Posterior cingulate gyrus (tissue), 11 donors: ENCODE measurements around the gene FGGY.

Experiments
- DNase-seq, 10 donors: peaks; one replicate each; pipeline versions ENCODE4 v3.0.0 to v3.0.0-alpha.2; 2020 to 2021; ENCODE audit warnings: mixed read lengths in 3 of 10
- intact Hi-C: fragments of 100-400 bp; cut with DNase I; formaldehyde crosslinking; loops from one replicate; pipeline ENCODE4 v1.15.1; 2023

The FGGY gene

DNA sequence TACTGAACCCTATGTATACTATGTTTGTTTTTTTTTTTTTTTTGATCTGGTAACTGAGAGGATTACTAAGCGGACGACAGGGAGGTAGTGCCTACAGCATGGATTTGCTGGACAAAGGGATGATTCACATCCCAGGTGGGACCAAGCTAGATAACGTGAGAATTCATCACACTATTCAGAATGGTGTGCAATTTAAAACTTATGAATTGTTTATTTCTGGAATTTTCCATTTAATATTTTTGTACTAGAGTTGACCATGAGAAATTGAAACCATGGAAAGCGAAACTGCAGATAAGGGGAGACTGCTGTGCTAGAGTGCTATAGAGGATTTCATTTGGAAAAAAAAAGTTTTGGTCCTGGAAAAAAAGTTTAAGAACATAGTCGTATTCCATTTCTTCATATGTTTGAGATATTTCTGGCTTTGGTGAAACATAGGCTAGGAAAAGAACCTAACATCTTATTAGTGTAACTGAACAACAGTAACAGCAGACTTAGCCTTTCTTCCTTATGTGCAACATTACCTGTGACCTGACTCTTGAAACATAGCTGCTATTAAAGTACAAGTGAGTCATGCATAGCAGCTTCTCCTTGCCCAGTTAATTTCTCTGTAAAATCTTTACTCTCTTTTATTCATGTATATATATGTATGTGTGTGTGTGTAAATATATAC is 202.5 kb downstream of the FGGY start:
- intact Hi-C loops, result no loop called here
- no peak for DNase-seq

DNA sequence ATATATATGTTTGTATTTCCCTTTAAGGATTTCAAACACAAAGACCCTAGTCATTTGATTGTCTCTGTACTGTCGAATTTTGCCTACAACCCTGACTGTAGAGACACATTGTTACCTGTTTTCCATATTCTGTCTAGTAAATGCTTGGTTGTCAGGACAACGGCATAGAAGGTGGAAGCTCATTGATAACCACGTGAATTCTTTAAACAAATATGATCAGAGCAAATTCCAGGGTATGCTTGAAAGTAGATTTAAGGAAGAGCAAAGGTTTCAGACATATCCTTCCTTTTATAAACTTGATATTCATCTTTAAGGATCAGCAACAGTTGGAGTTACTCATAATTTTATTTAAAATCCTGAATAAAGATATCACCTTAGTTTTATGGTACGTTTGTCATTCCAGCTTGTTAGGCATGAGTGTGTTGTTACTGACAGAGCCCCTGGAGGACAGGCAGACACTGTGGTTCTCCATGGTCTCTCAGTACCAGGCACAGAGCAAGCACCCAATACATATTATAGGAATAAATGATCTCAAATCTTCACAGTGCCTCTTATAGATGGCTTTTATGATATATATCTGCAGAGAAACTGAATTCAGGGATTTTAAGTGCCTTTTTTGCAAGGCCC is 203.2 kb downstream of the FGGY start:
- intact Hi-C loops, result no loop called here
- DNase-seq, result no peak

DNA sequence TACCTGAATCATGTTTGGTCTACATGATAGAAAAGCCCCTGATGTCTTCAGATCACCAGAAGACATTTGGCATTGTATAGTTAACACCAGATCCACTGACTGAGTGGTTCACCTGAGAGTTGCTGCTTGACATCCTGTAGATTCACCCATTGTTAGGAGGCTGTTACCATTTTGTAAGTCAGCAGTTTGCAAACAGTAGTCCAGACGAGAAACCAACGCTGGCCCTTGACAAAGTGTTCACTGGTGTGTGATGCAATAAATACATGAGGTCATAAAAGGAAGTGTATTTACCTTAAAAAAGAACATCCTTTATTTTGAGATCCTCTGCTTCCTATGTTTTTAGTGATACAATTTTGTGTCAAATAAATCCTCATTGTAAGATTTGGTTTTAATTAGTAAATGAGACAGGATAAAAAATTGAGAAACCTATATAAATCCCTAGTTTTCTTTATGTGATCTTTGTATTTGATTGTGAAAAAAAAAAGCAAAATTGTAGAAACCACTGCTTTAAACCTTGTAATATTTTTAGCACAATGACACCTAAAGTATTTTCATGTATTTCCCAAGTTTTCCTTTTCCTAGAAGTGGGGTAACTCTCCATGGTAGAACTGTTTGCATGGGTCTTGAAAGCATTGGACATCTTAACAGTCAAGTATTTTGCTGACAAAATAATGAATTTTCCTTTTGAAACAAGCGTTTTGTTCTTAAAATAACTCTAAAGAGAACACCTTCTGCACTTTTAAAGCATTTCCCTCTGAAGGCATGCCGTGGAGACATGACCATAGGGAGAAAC is 204.3 kb downstream of the FGGY start:
- no peak for DNase-seq
- intact Hi-C loops, result no loop called here

DNA sequence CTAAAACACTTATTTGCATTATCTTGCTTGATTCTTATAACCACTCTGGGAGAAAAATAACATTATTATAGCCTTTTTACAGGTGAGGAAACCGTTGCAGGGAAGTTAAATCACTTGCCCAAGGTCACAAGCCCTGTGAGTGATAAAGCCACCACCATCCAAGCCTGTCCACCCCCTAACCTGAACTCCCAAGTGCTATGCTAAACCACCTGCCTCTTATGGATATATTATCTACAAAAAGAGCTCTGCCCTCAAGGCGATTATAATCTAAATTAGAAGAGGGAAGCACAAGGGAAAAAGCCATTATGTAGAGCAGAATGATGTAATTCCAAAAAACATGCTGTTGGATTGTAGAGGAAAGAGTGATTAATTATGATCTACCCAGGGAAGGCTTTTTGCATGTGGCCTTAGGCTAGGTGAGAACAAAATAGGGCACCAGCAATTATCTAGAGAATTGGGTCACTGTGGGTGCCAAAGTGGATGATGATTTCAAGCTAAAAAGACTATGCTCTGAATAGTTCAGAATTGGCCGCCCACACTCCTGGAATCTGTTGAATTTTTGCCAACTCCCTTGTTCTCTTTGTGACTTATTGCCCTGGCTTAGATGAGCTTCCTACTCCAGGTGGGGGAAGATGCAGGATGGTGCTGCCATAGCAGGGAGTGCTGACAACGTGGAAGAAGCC is 205.3 kb downstream of the FGGY start:
- no peak for DNase-seq
- intact Hi-C loops, result no loop called here

DNA sequence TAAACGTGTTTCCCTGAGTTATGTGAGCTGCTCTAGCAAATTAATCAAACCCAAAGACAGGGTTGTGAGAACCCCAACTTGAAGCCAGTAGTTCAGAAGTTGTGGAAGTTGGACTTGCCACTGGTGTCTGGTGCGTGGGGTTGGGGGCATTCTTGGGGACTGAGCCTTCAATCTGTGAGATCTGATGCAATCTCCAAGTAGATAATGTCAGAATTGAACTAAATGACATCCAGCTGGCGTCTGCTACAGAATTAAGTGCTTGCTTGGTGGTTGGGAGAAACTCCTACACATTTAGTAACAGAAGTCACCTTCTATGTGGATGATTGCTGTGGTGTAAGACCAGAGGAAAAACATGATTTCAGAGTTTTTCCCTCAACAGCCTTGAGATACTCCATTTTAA is 207.4 kb downstream of the FGGY start:
- intact Hi-C loops, result no loop called here
- DNase-seq, result no peak

DNA sequence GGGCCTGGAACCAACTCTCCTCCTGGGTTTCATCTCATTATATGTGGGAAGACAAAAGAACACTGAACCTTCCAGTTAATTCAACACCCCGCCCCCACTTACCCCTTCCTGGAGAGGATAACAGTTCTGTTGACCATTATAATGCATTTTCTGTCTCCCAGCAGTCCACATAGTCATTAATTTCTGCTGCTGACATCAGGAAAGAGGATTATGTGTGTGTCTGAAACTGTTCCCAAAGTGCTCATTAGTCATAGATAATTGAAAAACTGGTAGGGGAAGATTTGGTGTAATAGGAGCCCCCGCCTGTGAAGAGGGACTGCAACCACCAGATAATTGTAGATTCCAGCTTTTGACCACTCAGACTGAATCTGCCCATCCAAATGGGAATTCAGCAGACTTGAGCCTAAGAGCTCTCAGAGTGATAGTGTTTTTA is 208.7 kb downstream of the FGGY start:
- no peak for DNase-seq
- intact Hi-C loops, result no loop called here

DNA sequence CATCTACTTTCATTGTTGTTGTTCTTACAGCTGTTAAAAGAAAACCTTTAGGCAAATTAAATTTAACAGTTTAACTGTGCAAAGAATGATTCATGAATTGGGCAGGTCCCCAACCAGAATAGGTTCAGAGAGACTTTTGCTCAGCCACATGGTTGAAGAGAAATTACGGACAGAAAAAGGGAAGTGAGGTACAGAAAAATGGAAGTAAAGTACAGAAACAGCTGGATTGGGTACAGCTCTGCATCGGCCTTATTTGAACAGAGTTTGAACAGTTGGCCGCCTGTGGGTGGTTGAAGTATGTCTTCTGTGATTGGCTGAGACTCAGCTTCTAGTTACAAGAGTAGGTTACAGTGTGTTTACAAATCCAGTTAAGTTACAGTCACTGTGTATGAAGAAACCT is 210.1 kb downstream of the FGGY start:
- peak in 1 of 10 donors; percentile 71 for DNase-seq
- intact Hi-C loops, result no loop called here

DNA sequence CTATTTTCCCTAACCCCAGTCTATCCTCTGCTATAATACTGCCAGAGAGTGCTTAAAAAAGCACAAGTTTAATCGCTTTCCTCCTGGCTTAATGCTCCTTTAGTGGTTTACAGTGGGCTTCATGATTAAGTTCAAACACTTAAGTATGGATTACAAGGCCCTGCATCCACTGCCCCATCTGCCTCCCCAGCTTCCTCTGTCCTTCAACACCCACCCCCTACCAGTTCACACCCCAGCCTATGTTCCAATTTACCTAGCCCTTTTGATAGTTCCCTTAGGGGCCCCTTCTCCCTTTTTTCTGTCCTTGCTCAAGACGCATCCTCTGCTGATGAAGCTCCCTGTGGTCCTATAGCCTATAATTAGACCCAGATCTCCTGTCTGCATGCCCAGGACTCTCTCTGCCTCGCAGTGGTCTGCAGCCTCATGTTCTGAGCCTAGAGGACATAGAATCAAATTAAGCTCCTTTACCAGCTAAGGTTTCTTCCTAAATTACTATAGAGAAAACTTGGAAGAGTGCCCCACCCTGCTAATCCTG is 212.5 kb downstream of the FGGY start:
- intact Hi-C loops, result no loop called here
- DNase-seq, result no peak

DNA sequence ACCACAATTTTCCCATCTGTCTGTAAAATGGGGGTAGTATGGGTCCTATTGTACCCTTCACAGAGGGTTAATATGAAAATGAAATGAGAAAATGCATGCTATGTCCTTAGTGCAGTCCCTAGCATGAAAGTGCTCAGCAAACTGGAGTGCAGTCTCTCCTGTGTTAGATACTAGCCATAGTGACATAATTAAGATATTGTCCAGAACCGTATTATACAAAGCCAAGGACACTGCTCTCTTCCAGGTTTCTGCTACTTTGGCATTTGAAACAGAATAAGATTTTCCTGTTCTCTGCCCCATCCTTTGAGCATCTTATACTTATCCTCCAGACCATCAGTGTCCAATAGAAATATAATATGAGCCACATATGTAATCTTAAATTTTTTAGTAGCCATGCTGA is 213.4 kb downstream of the FGGY start:
- no peak for DNase-seq
- intact Hi-C loops, result no loop called here

DNA sequence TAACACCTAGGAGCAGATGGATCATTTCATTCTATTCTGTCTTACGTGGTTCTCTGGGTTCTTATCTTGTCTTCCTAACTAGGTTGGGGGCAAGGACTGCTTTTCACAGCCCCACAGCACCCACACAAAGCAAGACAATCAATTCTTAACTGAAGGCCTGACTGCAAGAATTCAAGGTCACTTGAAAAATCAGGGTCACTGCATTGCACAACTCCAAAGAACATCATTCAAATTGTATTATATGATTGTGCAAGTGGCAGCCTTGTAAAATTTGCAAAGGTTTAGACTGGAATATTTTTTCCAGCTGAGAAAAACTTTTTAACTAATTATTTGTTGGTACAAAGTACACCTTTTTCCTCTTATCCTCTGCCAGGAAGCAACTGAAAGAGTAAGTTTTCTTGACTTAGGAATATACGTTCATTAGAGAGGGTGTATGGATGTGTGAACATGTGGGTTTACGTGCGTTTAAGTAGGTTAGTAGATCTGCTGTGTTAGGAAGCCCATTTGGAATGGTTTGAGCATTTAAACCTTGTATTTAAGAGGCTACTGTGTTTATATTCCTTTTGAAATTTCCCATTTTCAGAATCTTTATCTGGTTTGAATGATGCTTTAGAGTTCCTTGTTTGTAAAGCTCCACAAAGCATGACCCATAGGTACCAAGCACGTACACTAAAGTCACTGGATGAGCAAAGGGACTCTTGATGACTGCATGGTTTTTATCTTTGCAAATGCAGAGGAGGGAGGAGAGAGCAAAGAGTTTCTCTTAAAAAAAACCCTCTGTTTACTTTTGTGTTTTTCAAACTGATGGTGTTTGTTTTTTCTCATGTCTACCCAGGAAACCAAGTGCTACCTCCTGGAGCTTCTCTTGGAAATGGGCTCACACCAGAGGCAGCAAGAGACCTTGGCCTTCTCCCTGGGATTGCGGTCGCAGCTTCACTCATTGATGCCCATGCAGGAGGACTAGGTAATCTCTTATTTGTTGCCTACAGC is 214.9 kb downstream of the FGGY start:
- DNase-seq, result no peak
- intact Hi-C loops, result no loop called here

DNA sequence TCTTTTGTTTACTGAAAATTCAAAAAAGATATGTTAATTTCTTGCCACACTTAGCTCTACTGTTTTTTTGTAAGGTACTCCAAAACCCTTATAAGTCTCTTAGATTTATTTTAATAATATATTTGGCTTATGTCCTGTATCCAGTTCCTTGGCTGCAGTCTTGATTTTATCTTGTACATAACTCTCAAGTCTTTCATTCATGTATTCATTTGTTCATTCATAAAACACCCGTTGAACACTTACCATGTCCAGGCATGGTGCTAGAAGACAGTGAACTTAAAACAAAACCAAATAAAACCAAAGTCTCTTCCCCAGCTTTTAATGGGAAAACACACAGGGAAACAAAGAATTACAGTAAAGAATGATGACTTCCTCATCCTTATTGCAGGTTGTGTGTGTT is 215.8 kb downstream of the FGGY start:
- DNase-seq, result no peak
- intact Hi-C loops, result no loop called here

DNA sequence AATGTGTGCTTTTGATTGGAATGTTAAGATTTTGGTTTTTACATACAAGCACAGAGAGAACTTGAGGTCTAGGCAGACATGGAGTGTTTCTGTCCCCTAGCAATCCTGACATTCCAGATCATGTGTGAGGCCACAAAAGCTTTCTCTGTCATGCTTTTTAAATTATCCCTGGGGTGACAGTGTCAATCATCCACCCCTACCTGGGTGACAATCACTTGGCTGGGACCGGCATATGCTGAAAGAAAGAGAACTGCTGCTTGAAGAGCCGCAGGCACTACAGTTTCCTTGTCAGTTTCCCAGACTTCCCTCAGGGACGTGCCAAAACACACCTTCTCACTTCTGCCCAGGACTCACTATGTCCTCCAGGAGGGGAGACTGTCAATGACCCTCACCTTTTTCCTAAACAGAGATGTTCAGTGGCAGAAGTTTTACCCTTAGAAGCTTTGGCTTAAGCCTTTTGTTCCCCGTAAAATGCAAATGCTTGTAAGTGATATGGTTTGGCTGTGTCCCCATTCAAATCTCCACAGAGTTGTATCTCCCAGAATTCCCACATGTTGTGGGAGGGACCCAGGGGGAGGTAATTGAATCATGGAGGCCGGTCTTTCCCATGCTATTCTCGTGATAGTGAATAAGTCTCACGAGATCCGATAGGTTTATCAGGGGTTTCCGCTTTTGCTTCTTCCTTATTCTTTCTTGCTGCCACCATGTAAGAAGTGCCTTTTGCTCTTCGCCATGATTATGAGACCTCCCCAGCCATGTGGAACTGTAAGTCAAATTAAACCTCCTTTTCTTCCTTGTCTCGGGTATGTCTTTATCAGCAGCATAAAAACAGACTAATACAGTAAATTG is 217.4 kb downstream of the FGGY start:
- intact Hi-C loops, result no loop called here
- no peak for DNase-seq

DNA sequence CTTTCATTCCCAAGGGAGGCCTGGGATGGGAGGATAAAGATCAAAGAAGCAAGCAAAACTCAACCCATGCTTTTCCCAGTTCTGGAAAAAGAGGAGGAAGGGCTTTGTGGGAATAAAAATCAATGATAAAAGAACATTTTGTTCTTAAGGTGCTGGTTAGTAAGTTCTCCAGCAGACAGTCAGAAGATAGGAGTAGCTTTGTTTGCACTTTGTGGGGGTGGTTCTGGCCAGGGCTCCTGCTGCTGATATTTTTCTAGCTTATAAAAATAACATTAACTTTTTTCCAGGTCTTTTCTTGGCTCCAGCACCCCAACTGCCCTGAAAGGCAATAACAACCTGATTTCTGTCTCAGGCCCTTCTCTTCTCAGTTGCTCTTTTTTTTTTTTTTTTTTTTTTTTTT is 220.0 kb downstream of the FGGY start:
- intact Hi-C loops, result no loop called here
- DNase-seq, result peak in 1 of 10 donors; percentile 24

DNA sequence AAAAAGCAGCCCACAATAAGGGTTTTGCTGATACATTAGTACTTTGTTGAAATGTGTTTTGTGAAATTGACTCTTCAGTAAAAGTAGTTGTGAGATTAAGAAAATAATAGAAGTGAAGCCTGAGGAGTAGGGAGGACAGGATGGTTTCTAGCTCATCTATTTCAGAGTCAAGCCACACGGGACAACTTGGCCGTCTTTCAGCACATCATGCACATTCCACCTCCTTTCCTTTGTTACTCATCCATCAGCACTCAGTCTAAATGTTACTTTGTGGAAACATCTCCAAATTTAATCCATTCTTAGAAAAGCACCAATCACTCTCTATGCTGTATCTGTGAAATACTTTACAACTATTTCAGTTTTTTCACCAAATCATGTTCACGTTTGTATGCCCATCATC is 223.3 kb downstream of the FGGY start:
- intact Hi-C loops, result no loop called here
- peak in 1 of 10 donors; percentile 47 for DNase-seq

DNA sequence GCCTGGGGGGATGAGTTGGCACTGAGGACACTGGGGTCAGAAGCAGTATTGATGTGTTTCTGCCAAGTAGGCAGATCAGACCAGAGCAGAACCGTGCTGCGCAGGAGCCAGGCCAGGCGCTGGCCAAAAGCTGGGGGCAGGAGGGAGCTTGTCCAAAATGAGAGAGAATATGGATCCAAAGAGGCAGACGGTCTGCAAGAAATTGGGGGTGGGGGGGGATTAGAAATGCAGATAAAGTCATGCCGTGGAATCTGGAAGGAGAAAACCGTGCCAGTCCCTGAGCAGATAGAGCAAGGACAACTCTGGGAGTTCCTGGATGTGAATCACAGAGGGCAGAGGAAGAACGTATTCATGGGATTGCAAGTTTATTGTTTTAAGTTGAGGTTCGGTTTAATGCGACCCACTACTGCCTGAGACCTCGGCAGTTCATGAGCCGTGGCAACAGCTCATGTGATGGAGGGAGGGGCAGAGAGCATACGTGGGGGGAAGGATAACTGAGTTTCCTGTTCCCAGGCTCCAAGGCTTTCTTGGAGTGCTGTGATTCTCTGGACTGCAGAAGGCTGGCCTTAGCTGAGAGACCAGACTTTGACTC is 224.0 kb downstream of the FGGY start:
- intact Hi-C loops, result no loop called here
- peak in 1 of 10 donors; percentile 80 for DNase-seq

DNA sequence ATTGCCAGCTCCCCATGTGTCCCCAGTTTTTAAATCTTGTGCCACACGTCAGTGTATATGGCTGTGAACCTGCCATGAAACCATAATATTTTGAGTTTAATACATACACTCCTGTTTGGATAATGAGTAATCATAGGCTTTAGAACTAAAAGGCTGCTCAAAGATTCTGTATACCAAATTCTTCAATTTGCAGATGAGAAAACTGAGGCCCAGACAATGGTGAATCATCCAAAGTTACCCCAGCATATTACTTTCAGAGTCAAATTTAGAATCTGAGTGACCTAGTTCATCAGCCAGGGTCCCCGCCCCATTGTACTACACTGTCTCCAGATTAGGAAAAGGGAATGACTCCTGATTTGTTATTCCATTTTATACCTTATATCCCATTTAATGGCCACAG is 224.6 kb downstream of the FGGY start:
- intact Hi-C loops, result no loop called here
- no peak for DNase-seq

DNA sequence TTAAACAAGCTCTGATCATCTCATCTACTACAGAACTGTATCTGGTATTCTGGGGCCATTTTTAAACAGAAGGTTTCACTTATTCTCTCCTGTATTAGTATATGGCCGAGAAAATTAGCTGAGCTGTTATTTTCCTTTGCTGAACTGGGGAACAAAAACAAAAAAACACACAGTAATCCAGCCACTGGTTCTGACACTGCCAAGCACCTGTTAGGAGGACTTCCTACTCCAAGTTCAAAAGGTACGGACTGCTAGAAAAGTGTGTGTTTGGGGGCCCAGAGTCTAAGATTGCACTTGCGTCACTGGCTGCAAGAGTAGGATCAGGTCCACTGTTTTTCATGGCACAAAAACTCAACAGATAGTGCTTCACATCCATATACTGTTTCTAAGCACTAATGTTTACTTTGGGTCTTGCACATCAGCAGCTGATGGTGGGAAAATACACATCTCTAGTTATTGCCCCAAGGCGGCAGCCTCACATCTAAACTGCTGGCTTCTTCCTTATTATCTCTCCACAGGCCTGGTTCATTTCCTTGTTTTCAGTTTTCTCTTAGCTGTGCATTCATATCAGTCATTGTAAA is 226.1 kb downstream of the FGGY start:
- no peak for DNase-seq
- intact Hi-C loops, result no loop called here
